Measurements from ENCODE around the gene EXTL2. TPM values are rescaled to one million over a fixed set of nuclear protein-coding genes. Genes with fewer than 3 reads are reported as not detected.

Gene EXTL2
- total and polyA plus RNA-seq, 10 of the 15 experiments (the other 5 are each of a cell fraction or from before 2014, with no cell fraction given): 10.2 to 51.1 (median 16.2) TPM

- TF ChIP-seq PRDM15 (CRISPR knock-in tag; IDR thresholded peaks at IDR 0.05) (no peak), BMI1 (IDR thresholded peaks at IDR 0.05; ENCODE audit: borderline replicate concordance) (no peak), BHLHE40 (IDR thresholded peaks at IDR 0.05; ENCODE audit: borderline replicate concordance in 1 of 2, low read depth in 2 of 2, low read length in 1 of 2) (no peak), TBL1XR1 (IDR thresholded peaks at IDR 0.05; ENCODE audit: low read depth, low read length) (no peak), CBX3 (IDR thresholded peaks at IDR 0.05; ENCODE audit: borderline replicate concordance, low read depth) (no peak), WRNIP1 (IDR thresholded peaks at IDR 0.05; ENCODE audit: borderline replicate concordance, low read depth, low read length) (no peak), SPI1 (IDR thresholded peaks at IDR 0.05; ENCODE audit: borderline replicate concordance, insufficient read depth, low read depth, low read length) (no peak), SREBF1 (IDR thresholded peaks at IDR 0.05; ENCODE audit: low read length) (no peak), BACH1 (IDR thresholded peaks at IDR 0.05; ENCODE audit: borderline replicate concordance) (no peak), IKZF1 (conservative IDR thresholded peaks at IDR 0.05) (no peak), BRCA1 (IDR thresholded peaks at IDR 0.05; ENCODE audit: low read depth, low read length) (no peak), MAX (IDR thresholded peaks at IDR 0.05; ENCODE audit: low read depth, low read length) (no peak), HDAC2 (IDR thresholded peaks at IDR 0.05) (no peak)
- TF ChIP-seq, protein P1, sequence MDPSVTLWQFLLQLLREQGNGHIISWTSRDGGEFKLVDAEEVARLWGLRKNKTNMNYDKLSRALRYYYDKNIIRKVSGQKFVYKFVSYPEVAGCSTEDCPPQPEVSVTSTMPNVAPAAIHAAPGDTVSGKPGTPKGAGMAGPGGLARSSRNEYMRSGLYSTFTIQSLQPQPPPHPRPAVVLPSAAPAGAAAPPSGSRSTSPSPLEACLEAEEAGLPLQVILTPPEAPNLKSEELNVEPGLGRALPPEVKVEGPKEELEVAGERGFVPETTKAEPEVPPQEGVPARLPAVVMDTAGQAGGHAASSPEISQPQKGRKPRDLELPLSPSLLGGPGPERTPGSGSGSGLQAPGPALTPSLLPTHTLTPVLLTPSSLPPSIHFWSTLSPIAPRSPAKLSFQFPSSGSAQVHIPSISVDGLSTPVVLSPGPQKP (IDR thresholded peaks at IDR 0.05; ENCODE audit: low read depth, low read length): no peak
- TF ChIP-seq, protein P2, sequence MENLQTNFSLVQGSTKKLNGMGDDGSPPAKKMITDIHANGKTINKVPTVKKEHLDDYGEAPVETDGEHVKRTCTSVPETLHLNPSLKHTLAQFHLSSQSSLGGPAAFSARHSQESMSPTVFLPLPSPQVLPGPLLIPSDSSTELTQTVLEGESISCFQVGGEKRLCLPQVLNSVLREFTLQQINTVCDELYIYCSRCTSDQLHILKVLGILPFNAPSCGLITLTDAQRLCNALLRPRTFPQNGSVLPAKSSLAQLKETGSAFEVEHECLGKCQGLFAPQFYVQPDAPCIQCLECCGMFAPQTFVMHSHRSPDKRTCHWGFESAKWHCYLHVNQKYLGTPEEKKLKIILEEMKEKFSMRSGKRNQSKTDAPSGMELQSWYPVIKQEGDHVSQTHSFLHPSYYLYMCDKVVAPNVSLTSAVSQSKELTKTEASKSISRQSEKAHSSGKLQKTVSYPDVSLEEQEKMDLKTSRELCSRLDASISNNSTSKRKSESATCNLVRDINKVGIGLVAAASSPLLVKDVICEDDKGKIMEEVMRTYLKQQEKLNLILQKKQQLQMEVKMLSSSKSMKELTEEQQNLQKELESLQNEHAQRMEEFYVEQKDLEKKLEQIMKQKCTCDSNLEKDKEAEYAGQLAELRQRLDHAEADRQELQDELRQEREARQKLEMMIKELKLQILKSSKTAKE (IDR thresholded peaks at IDR 0.05; ENCODE audit: low read depth, poor library complexity, severe bottlenecking): no peak
Observed at GRCh38 chr1:100909018-100909417, 14.4 kb upstream of the EXTL2 start (continued).
